H9 (cell line): Measurements from ENCODE around the gene RPL7L1. TPM values are rescaled to one million over a fixed set of nuclear protein-coding genes. Genes with fewer than 3 reads are reported as not detected.

Source experiments
- DNase-seq: peaks from one replicate; pipeline ENCODE4 v3.0.0-alpha.2; 2017
- H2AFZ ChIP-seq: one replicate; pipeline ENCODE4 v1.6.1; 2013; ENCODE audit warnings: mild to moderate bottlenecking, low read length, control low read depth, moderate library complexity
- H2AK5ac ChIP-seq: 2 replicates; pipeline ENCODE4 v1.6.1; 2013; ENCODE audit warnings: low read length, control low read depth, mixed read lengths; ENCODE audit not compliant: insufficient read length
- H2BK120ac ChIP-seq: one replicate; pipeline ENCODE4 v1.6.1; 2013; ENCODE audit warnings: low read depth, mild to moderate bottlenecking, low read length, control low read depth, inconsistent platforms; ENCODE audit not compliant: poor library complexity, severe bottlenecking
- H2BK12ac ChIP-seq: 2 replicates; pipeline ENCODE4 v1.6.1; 2013; ENCODE audit warnings: low read length, control low read depth, mixed read lengths, low read depth; ENCODE audit not compliant: insufficient read length
- H2BK15ac ChIP-seq: 2 replicates; pipeline ENCODE4 v1.6.1; 2013; ENCODE audit warnings: low read depth, low read length, control low read depth
- H2BK20ac ChIP-seq: one replicate; pipeline ENCODE4 v1.6.1; 2013; ENCODE audit warnings: low read depth, mild to moderate bottlenecking, low read length, control low read depth, inconsistent platforms; ENCODE audit not compliant: poor library complexity, severe bottlenecking
- H2BK5ac ChIP-seq: 2 replicates; pipeline ENCODE4 v1.6.1; 2013; ENCODE audit warnings: low read length, control low read depth, mixed read lengths; ENCODE audit not compliant: insufficient read length
- H3K14ac ChIP-seq: 2 replicates; pipeline ENCODE4 v1.6.1; 2013; ENCODE audit warnings: low read length, control low read depth; ENCODE audit not compliant: insufficient read depth
- H3K18ac ChIP-seq: 2 replicates; pipeline ENCODE4 v1.6.1; 2013; ENCODE audit warnings: low read depth, mild to moderate bottlenecking, mixed read lengths, low read length, control low read depth; ENCODE audit not compliant: insufficient read length
- H3K23ac ChIP-seq: 2 replicates; pipeline ENCODE4 v1.6.1; 2013; ENCODE audit warnings: low read length, control low read depth, mixed read lengths, low read depth; ENCODE audit not compliant: insufficient read length
- H3K23me2 ChIP-seq: 2 replicates; pipeline ENCODE4 v1.6.1; 2013; ENCODE audit warnings: low read depth, mild to moderate bottlenecking, mixed read lengths, low read length, control low read depth; ENCODE audit not compliant: insufficient read length, poor library complexity, severe bottlenecking
- H3K27ac ChIP-seq: 2 replicates; pipeline ENCODE4 v1.5.1; 2013; ENCODE audit warnings: low read length, control low read depth, mixed read lengths, low read depth; ENCODE audit not compliant: insufficient read length
- H3K27me3 ChIP-seq: 2 replicates; pipeline ENCODE4 v1.6.1; 2013; ENCODE audit warnings: low read length, control low read depth, inconsistent platforms; ENCODE audit not compliant: insufficient read depth
- H3K4ac ChIP-seq: 2 replicates; pipeline ENCODE4 v1.6.1; 2013; ENCODE audit warnings: low read depth, mild to moderate bottlenecking, control low read depth, inconsistent platforms, low read length, moderate library complexity
- H3K4me1 ChIP-seq: 2 replicates; pipeline ENCODE4 v1.6.1; 2013; ENCODE audit warnings: low read length, control low read depth, inconsistent platforms; ENCODE audit not compliant: insufficient read depth
- H3K4me2 ChIP-seq: 2 replicates; pipeline ENCODE4 v1.6.1; 2013; ENCODE audit warnings: low read length, control low read depth, mixed read lengths; ENCODE audit not compliant: insufficient read length, insufficient read depth
- H3K56ac ChIP-seq: 2 replicates; pipeline ENCODE4 v1.6.1; 2013; ENCODE audit warnings: low read depth, mild to moderate bottlenecking, mixed read lengths, low read length, control low read depth; ENCODE audit not compliant: insufficient read length
- H3K79me1 ChIP-seq: 2 replicates; pipeline ENCODE4 v1.6.1; 2013; ENCODE audit warnings: low read depth, mild to moderate bottlenecking, moderate library complexity, low read length, control low read depth, inconsistent platforms; ENCODE audit not compliant: insufficient read depth, poor library complexity, severe bottlenecking
- H3K79me2 ChIP-seq: 2 replicates; pipeline ENCODE4 v1.6.1; 2013; ENCODE audit warnings: low read length, control low read depth, inconsistent platforms; ENCODE audit not compliant: insufficient read depth
- H3K9ac ChIP-seq: 2 replicates; pipeline ENCODE4 v1.6.1; 2013; ENCODE audit warnings: low read length, control low read depth, mixed read lengths; ENCODE audit not compliant: insufficient read length; ENCODE audit errors: extremely low read depth
- H3K9me3 ChIP-seq: one replicate; pipeline ENCODE4 v1.6.1; 2013; ENCODE audit warnings: low read depth, low read length, inconsistent platforms; ENCODE audit not compliant: control insufficient read depth
- H3T11ph ChIP-seq: one replicate; pipeline ENCODE4 v1.6.1; 2013; ENCODE audit warnings: mild to moderate bottlenecking, low read length, control low read depth, inconsistent platforms
- H4K20me1 ChIP-seq: one replicate; pipeline ENCODE4 v1.6.1; 2013; ENCODE audit not compliant: control insufficient read depth, insufficient read length, insufficient read depth
- H4K5ac ChIP-seq: 2 replicates; pipeline ENCODE4 v1.6.1; 2013; ENCODE audit warnings: low read depth, mild to moderate bottlenecking, mixed read lengths, low read length, control low read depth; ENCODE audit not compliant: insufficient read length
- H4K8ac ChIP-seq: replicated peaks from 2 replicates; pipeline ENCODE4 v1.6.1; 2013; ENCODE audit warnings: low read length, control low read depth, mixed read lengths, low read depth; ENCODE audit not compliant: insufficient read length
- H4K91ac ChIP-seq: 2 replicates; pipeline ENCODE4 v1.6.1; 2013; ENCODE audit warnings: low read depth, mild to moderate bottlenecking, moderate library complexity, mixed read lengths, low read length, control low read depth; ENCODE audit not compliant: insufficient read length
- H3K27ac Mint-ChIP-seq, 3 experiments: 2 replicates in 2 of 3; 3 replicates in 1 of 3; pipeline ENCODE4 v1.8.0; 2020 to 2021; ENCODE audit warnings: mixed read lengths in 3 of 3, mild to moderate bottlenecking in 1 of 3, moderate library complexity in 1 of 3
- H3K27me3 Mint-ChIP-seq: 2 replicates; pipeline ENCODE4 v1.8.0; 2021; ENCODE audit warnings: low read depth, mild to moderate bottlenecking, moderate library complexity, mixed read lengths
- H3K36me3 Mint-ChIP-seq, 3 experiments: 2 replicates in 2 of 3; 3 replicates in 1 of 3; pipeline ENCODE4 v1.8.0; 2020 to 2021; ENCODE audit warnings: low read depth in 3 of 3, mixed read lengths in 3 of 3; ENCODE audit not compliant: insufficient read depth in 1 of 3
- H3K4me1 Mint-ChIP-seq, 2 experiments: 2 replicates each; pipeline ENCODE4 v1.8.0; 2020; ENCODE audit warnings: mixed read lengths in 2 of 2
- H3K4me3 Mint-ChIP-seq, 2 experiments: 2 replicates in 1 of 2; 3 replicates in 1 of 2; pipeline ENCODE4 v1.8.0; 2020 to 2021; ENCODE audit warnings: mild to moderate bottlenecking in 2 of 2, mixed read lengths in 2 of 2, moderate library complexity in 1 of 2
- H3K9me3 Mint-ChIP-seq, 2 experiments: 2 replicates in 1 of 2; 3 replicates in 1 of 2; pipeline ENCODE4 v1.8.0; 2020; ENCODE audit warnings: mild to moderate bottlenecking in 2 of 2, mixed read lengths in 2 of 2, moderate library complexity in 1 of 2
- CTCF ChIP-seq: fragments of 200-600 bp; sonication (generic); conservative IDR thresholded peaks from 3 replicates; pipeline ENCODE4 v1.8.0; 2021; ENCODE audit warnings: antibody characterized with exemption, mild to moderate bottlenecking
- WGBS: extraction: QIAGEN DNeasy Blood & Tissue Kit; methylation state at CpG from one replicate; pipeline ENCODE4 v1.1.7; 2013; ENCODE audit warnings: missing lambda C conversion rate, low lambda C conversion rate, mixed read lengths; ENCODE audit not compliant: insufficient read length; ENCODE audit errors: extremely low coverage; 5-methylcytosine and 5-hydroxymethylcytosine counted together
- total RNA-seq: library from RNA; stranded (reverse); gene quantifications from 2 replicates; pipeline ENCODE4 v1.2.1, GENCODE V29; 2021

The RPL7L1 gene
- total RNA-seq, 1 experiment from 2014 or later: 130 TPM

DNA sequence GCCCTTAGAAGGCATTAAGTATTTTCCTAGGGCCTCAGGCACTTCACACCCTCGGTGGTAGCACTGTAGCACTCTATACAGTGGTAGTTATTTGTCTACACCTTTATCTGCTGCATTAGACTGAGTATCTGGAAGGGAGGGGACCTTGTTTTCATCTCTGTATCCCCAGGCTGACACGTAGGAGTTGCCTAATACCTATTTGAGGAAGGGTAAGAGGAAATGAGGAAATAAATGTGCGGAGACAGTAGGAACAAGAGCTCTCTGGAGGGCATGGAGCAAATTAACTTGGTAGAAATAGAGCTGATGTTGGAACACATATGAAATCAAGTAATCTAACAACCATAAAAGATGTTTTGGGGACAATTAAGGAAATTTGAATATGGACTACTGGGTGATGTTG is 53.8 kb downstream of the RPL7L1 start:
- Mint-ChIP-seq H3K27ac (no peak overlapping the region), H3K4me1 (peaks cover 24 to 28% of the 10 kb centered on the region in 2 experiments), H3K9me3 (no peaks in the 10 kb centered on the region), H3K27me3 (no peaks in the 10 kb centered on the region), H3K36me3 (peaks cover 36 to 71% (median 58%) of the 10 kb centered on the region in 3 experiments), H3K4me3 (no peak overlapping the region)
- Histone ChIP-seq H3K9me3 (no peaks in the 10 kb centered on the region), H3K4me1 (no peaks in the 10 kb centered on the region; the same call in 1 of the 2 replicates), H2AK5ac (no peak overlapping the region), H3K9ac (no peak overlapping the region), H4K8ac (no peak overlapping the region), H3K79me1 (no peaks in the 10 kb centered on the region), H3K4me2 (no peak overlapping the region), H4K91ac (no peak overlapping the region), H4K5ac (no peak overlapping the region), H3K79me2 (peaks cover 2% of the 10 kb centered on the region; the same call in 1 of the 2 replicates), H2BK12ac (no peak overlapping the region), H3K23me2 (peaks cover 18% of the 10 kb centered on the region), H3K27ac (no peak overlapping the region), H2BK120ac (no peak overlapping the region), H3K4ac (no peak overlapping the region), H2AFZ (no peak overlapping the region), H3T11ph (no peak overlapping the region), H3K27me3 (no peaks in the 10 kb centered on the region), H3K14ac (no peak overlapping the region), H3K18ac (no peak overlapping the region), H4K20me1 (no peaks in the 10 kb centered on the region), H2BK20ac (no peak overlapping the region), H3K56ac (no peak overlapping the region), H2BK15ac (no peak overlapping the region), H2BK5ac (no peak overlapping the region), H3K23ac (no peak overlapping the region)
- no CpG with 5 or more reads among the region's 3 CpGs for WGBS
- no peak for TF ChIP-seq CTCF
- DNase-seq: no peak
